Fibroblast of lung (primary cell): ENCODE data around the gene CT47B1. TPM values are rescaled to one million over a fixed set of nuclear protein-coding genes. Genes with fewer than 3 reads are reported as not detected.

ENCODE experiments used
- DNase-seq, 2 donors: peaks; one replicate each; pipeline versions ENCODE4 v3.0.0 to v3.0.0-alpha.2; 2010; ENCODE audit warnings: low read depth in 2 of 2
- H2AFZ ChIP-seq: 2 replicates; pipeline ENCODE4 v1.5.1; 2012; ENCODE audit warnings: low read length, control low read depth, inconsistent platforms
- H3K27ac ChIP-seq: 2 replicates; pipeline ENCODE4 v1.5.1; 2011; ENCODE audit warnings: low read length, control low read depth; ENCODE audit not compliant: insufficient read depth
- H3K27me3 ChIP-seq: 2 replicates; pipeline ENCODE4 v1.5.1; 2011; ENCODE audit warnings: mild to moderate bottlenecking, low read length; ENCODE audit not compliant: control insufficient read depth, insufficient read depth
- H3K36me3 ChIP-seq: 2 replicates; pipeline ENCODE4 v1.5.1; 2011; ENCODE audit warnings: low read length; ENCODE audit not compliant: control insufficient read depth, insufficient read depth
- H3K4me1 ChIP-seq: 2 replicates; pipeline ENCODE4 v1.5.1; 2011; ENCODE audit warnings: low read length; ENCODE audit not compliant: control insufficient read depth, insufficient read depth; ENCODE audit errors: extremely low read depth
- H3K4me2 ChIP-seq: 2 replicates; pipeline ENCODE4 v1.5.1; 2011; ENCODE audit warnings: low read length, control low read depth; ENCODE audit not compliant: insufficient read depth; ENCODE audit errors: extremely low read depth
- H3K4me3 ChIP-seq, 4 experiments: fragments of 200-600 bp in 1 of 4; sonication (generic) in 1 of 4; replicated peaks in 1 of 4; 2 replicates each; pipeline ENCODE4 v1.5.1; 2011 to 2016; ENCODE audit warnings: low read length in 4 of 4, low read depth in 3 of 4, mild to moderate bottlenecking in 3 of 4, control low read depth in 2 of 4, inconsistent platforms in 1 of 4, mixed read lengths in 1 of 4; ENCODE audit not compliant: insufficient read depth in 1 of 4; ENCODE audit errors: control extremely low read depth in 1 of 4
- H3K79me2 ChIP-seq: 2 replicates; pipeline ENCODE4 v1.5.1; 2012; ENCODE audit warnings: mild to moderate bottlenecking, low read length, inconsistent platforms; ENCODE audit not compliant: control insufficient read depth, insufficient read depth
- H3K9ac ChIP-seq: 2 replicates; pipeline ENCODE4 v1.5.1; 2011; ENCODE audit warnings: mild to moderate bottlenecking, low read length, control low read depth; ENCODE audit not compliant: insufficient read depth
- H3K9me3 ChIP-seq: 2 replicates; pipeline ENCODE4 v1.5.1; 2012; ENCODE audit warnings: low read depth, low read length; ENCODE audit not compliant: control insufficient read depth, insufficient read depth
- H4K20me1 ChIP-seq: 2 replicates; pipeline ENCODE4 v1.5.1; 2011; ENCODE audit warnings: low read length; ENCODE audit not compliant: control insufficient read depth, insufficient read depth; ENCODE audit errors: extremely low read depth
- EZH2 ChIP-seq: IDR thresholded peaks from 2 replicates; pipeline ENCODE4 v1.5.1; 2012; ENCODE audit warnings: low read length, control low read depth, mild to moderate bottlenecking; ENCODE audit errors: missing control alignments
- polyA plus RNA-seq, 2 donors: library from polyadenylated mRNA; depleted of rRNA in 1 of 2; stranded (reverse) in 1 of 2; unstranded in 1 of 2; fragments of >200 nt; gene quantifications; 2 replicates each; pipeline ENCODE4 v1.2.1, GENCODE V29; 2011 to 2012; ENCODE audit warnings: missing spikeins in 1 of 2
- total RNA-seq: library from RNA; depleted of rRNA; stranded (reverse); fragments of >200 nt; gene quantifications from 2 replicates; pipeline ENCODE4 v1.2.1, GENCODE V29; 2014
- TF ChIP-seq, protein P1 (sequence below), 2 donors: IDR thresholded peaks in 1 of 2; conservative IDR thresholded peaks in 1 of 2; 1 replicate in 1 of 2; 2 replicates in 1 of 2; pipeline ENCODE4 v1.5.1; 2011 to 2012; ENCODE audit warnings: low read length in 2 of 2, control low read depth in 1 of 2, inconsistent platforms in 1 of 2, low read depth in 1 of 2, mild to moderate bottlenecking in 1 of 2

Gene CT47B1
- total and polyA plus RNA-seq, 2 donors (not counting 1 experiment from before 2014, with no cell fraction given) = not detected

DNA sequence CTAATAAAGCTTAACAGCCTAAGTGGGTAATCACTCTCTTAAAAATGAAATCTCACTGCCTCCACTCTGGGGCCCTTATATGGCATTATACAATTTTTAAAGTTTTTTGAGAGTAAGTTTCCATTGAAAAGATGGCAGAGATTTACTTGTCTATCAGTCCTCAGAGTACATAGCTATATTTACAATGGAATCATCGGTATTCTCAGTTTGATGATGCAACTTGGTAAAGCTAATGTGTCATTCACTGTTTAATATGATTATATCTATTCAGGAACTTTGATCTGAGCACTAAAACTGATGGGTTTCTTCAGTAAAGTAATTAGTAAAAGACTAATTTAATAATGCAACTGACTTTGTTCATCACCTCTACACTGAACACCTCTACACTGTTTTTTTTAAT is 51.6 kb downstream of the CT47B1 start:
- H3K4me2 ChIP-seq = no peak overlapping the region
- no peaks in the 10 kb centered on the region for H3K79me2 ChIP-seq
- no peak overlapping the region for H3K27ac ChIP-seq
- H3K9me3 ChIP-seq = no peaks in the 10 kb centered on the region
- no peaks in the 10 kb centered on the region for H3K36me3 ChIP-seq
- DNase-seq = no peak
- H4K20me1 ChIP-seq = no peaks in the 10 kb centered on the region
- no peak overlapping the region for H3K4me3 ChIP-seq
- H3K4me1 ChIP-seq = no peaks in the 10 kb centered on the region
- H3K9ac ChIP-seq = no peak overlapping the region
- TF ChIP-seq, protein P1, sequence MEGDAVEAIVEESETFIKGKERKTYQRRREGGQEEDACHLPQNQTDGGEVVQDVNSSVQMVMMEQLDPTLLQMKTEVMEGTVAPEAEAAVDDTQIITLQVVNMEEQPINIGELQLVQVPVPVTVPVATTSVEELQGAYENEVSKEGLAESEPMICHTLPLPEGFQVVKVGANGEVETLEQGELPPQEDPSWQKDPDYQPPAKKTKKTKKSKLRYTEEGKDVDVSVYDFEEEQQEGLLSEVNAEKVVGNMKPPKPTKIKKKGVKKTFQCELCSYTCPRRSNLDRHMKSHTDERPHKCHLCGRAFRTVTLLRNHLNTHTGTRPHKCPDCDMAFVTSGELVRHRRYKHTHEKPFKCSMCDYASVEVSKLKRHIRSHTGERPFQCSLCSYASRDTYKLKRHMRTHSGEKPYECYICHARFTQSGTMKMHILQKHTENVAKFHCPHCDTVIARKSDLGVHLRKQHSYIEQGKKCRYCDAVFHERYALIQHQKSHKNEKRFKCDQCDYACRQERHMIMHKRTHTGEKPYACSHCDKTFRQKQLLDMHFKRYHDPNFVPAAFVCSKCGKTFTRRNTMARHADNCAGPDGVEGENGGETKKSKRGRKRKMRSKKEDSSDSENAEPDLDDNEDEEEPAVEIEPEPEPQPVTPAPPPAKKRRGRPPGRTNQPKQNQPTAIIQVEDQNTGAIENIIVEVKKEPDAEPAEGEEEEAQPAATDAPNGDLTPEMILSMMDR (conservative IDR thresholded peaks at IDR 0.05 in 1 of 2, IDR thresholded peaks at IDR 0.05 in 1 of 2; ENCODE audit: low read depth in 1 of 2, low read length in 2 of 2) = no peak
- TF ChIP-seq EZH2 = no peak
- no peaks in the 10 kb centered on the region for H3K27me3 ChIP-seq
- no peak overlapping the region for H2AFZ ChIP-seq

DNA sequence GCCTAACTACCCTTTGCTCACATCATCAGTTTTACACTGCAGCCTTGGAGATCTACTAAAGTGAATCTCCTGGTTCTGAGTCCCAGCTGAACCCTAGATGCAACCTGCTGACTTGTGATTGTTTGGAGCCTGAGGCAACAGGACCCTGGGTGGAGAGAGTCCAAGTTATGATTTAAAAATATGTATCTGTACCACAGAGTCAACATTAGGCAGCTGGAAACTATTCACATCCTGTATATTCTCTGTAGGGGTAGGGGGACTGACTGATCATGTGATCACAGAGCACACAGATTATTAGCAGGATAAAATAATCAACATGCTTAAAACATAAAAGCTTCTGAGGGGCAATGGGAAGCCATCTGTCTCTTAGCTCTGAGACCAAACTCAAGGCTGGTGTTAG is 52.1 kb downstream of the CT47B1 start:
- TF ChIP-seq, protein P1 (conservative IDR thresholded peaks at IDR 0.05 in 1 of 2, IDR thresholded peaks at IDR 0.05 in 1 of 2; ENCODE audit: low read depth in 1 of 2, low read length in 2 of 2) = no peak
- TF ChIP-seq EZH2 = no peak
- DNase-seq = no peak
- Histone ChIP-seq H2AFZ (no peak overlapping the region), H3K27me3 (no peaks in the 10 kb centered on the region), H3K9me3 (no peaks in the 10 kb centered on the region), H4K20me1 (no peaks in the 10 kb centered on the region), H3K27ac (no peak overlapping the region), H3K9ac (no peak overlapping the region), H3K79me2 (no peaks in the 10 kb centered on the region), H3K4me1 (no peaks in the 10 kb centered on the region), H3K4me3 (no peak overlapping the region), H3K36me3 (no peaks in the 10 kb centered on the region), H3K4me2 (no peak overlapping the region)

Other genes starting within 250 kb of the CT47B1 start
- gene C1GALT1C1, start 245.8 kb downstream of the CT47B1 start, total RNA-seq = 24.4 and 27.4 TPM in 2 replicates
- gene C1GALT1C1, start 245.8 kb downstream of the CT47B1 start, polyA plus RNA-seq = 34.5 and 36.6 TPM in 2 replicates
- not detected in 2 replicates for gene CT47A11, start 61.3 kb upstream of the CT47B1 start, total RNA-seq
- gene CT47A11, start 61.3 kb upstream of the CT47B1 start, polyA plus RNA-seq = not detected in 2 replicates
- not detected in 2 replicates for gene CT47A10, start 66.2 kb upstream of the CT47B1 start, total RNA-seq
- gene CT47A10, start 66.2 kb upstream of the CT47B1 start, polyA plus RNA-seq = not detected in 2 replicates
- gene CT47A9, start 71.0 kb upstream of the CT47B1 start, total RNA-seq = not detected in 2 replicates
- not detected in 2 replicates for gene CT47A9, start 71.0 kb upstream of the CT47B1 start, polyA plus RNA-seq
- not detected in 2 replicates for gene CT47A8, start 75.9 kb upstream of the CT47B1 start, total RNA-seq
- not detected in 2 replicates for gene CT47A8, start 75.9 kb upstream of the CT47B1 start, polyA plus RNA-seq
- gene CT47A7, start 80.7 kb upstream of the CT47B1 start, total RNA-seq = not detected in 2 replicates
- gene CT47A7, start 80.7 kb upstream of the CT47B1 start, polyA plus RNA-seq = not detected in 2 replicates
- gene CT47A6, start 85.6 kb upstream of the CT47B1 start, total RNA-seq = not detected in 2 replicates
- gene CT47A6, start 85.6 kb upstream of the CT47B1 start, polyA plus RNA-seq = not detected in 2 replicates
- not detected in 2 replicates for gene CT47A5, start 90.5 kb upstream of the CT47B1 start, total RNA-seq
- not detected in 2 replicates for gene CT47A5, start 90.5 kb upstream of the CT47B1 start, polyA plus RNA-seq
- gene CT47A4, start 95.3 kb upstream of the CT47B1 start, total RNA-seq = not detected in 2 replicates
- not detected in 2 replicates for gene CT47A4, start 95.3 kb upstream of the CT47B1 start, polyA plus RNA-seq
- gene CT47A3, start 100.2 kb upstream of the CT47B1 start, total RNA-seq = not detected in 2 replicates
- gene CT47A3, start 100.2 kb upstream of the CT47B1 start, polyA plus RNA-seq = not detected in 2 replicates
- gene CT47A2, start 105.1 kb upstream of the CT47B1 start, total RNA-seq = not detected in 2 replicates
- not detected in 2 replicates for gene CT47A2, start 105.1 kb upstream of the CT47B1 start, polyA plus RNA-seq
- not detected in 2 replicates for gene CT47A1, start 109.9 kb upstream of the CT47B1 start, total RNA-seq
- gene CT47A1, start 109.9 kb upstream of the CT47B1 start, polyA plus RNA-seq = not detected in 2 replicates
- gene GLUD2, start 171.7 kb upstream of the CT47B1 start, total RNA-seq = 1.3 and 1.8 TPM in 2 replicates
- gene GLUD2, start 171.7 kb upstream of the CT47B1 start, polyA plus RNA-seq = 0.67 and 0.80 TPM in 2 replicates